Measurements from ENCODE around the gene PCMTD2. TPM values are rescaled to one million over a fixed set of nuclear protein-coding genes. Genes with fewer than 3 reads are reported as not detected.
A peak's percentile ranks its signal among the peaks of the same experiment; 100 is the strongest.

The PCMTD2 gene
- total and polyA plus RNA-seq, 2 of the 13 experiments (the other 11 are each of a cell fraction or from before 2014, with no cell fraction given): 47.0 to 76.9 TPM

DNA sequence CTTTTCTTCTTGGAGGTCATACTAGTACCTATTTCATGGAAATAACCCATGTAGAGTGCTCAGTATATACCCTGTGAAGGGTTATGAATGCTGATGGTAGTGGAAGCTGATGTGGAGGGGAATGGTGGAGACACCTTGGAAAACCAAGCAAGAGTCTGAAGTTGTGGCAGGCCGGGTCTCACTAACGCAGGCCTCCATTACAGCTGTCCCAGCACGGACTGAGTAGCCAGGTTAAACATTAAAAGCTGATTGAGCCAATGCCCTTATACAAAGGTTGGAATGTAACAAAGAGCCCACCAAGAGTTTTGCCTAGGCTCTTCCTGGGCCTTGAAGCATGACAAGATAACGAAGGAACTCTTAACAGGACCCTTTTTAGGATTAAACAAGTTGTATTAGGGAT lies 2.1 kb upstream of the PCMTD2 start (continued):
- TF ChIP-seq, protein P1, sequence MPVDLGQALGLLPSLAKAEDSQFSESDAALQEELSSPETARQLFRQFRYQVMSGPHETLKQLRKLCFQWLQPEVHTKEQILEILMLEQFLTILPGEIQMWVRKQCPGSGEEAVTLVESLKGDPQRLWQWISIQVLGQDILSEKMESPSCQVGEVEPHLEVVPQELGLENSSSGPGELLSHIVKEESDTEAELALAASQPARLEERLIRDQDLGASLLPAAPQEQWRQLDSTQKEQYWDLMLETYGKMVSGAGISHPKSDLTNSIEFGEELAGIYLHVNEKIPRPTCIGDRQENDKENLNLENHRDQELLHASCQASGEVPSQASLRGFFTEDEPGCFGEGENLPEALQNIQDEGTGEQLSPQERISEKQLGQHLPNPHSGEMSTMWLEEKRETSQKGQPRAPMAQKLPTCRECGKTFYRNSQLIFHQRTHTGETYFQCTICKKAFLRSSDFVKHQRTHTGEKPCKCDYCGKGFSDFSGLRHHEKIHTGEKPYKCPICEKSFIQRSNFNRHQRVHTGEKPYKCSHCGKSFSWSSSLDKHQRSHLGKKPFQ (CRISPR knock-in tag; IDR thresholded peaks at IDR 0.05; ENCODE audit: insufficient replicate concordance): no peak
- TF ChIP-seq NR0B2 (CRISPR knock-in tag; IDR thresholded peaks at IDR 0.05) (no peak), KDM5A (IDR thresholded peaks at IDR 0.05; ENCODE audit: borderline replicate concordance, low read length) (no peak), PHF21A (CRISPR knock-in tag; IDR thresholded peaks at IDR 0.05) (peak; percentile 58; the same call in 1 of the 2 replicates), JARID2 (CRISPR knock-in tag; IDR thresholded peaks at IDR 0.05; ENCODE audit: insufficient replicate concordance) (no peak), CBX1 (IDR thresholded peaks at IDR 0.05; ENCODE audit: low read depth) (no peak), CC2D1A (CRISPR knock-in tag; IDR thresholded peaks at IDR 0.05) (0 out of 2 replicates have a peak, but pooled peaks have one; percentile 28), RFXAP (CRISPR knock-in tag; IDR thresholded peaks at IDR 0.05; ENCODE audit: borderline replicate concordance) (no peak), NCOA1 (CRISPR knock-in tag; IDR thresholded peaks at IDR 0.05) (no peak), TAF1 (CRISPR knock-in tag; IDR thresholded peaks at IDR 0.05) (peak; percentile 28; the same call in 1 of the 2 replicates), GATA4 (IDR thresholded peaks at IDR 0.05; ENCODE audit: borderline replicate concordance, low read depth) (no peak), ZNF841 (CRISPR knock-in tag; IDR thresholded peaks at IDR 0.05; ENCODE audit: borderline replicate concordance) (no peak), TERF1 (CRISPR knock-in tag; IDR thresholded peaks at IDR 0.05) (no peak), MXI1 (IDR thresholded peaks at IDR 0.05; ENCODE audit: borderline replicate concordance, low read depth, low read length) (no peak), ZNF782 (CRISPR knock-in tag; IDR thresholded peaks at IDR 0.05; ENCODE audit: borderline replicate concordance) (no peak)
- TF ChIP-seq, protein P2, sequence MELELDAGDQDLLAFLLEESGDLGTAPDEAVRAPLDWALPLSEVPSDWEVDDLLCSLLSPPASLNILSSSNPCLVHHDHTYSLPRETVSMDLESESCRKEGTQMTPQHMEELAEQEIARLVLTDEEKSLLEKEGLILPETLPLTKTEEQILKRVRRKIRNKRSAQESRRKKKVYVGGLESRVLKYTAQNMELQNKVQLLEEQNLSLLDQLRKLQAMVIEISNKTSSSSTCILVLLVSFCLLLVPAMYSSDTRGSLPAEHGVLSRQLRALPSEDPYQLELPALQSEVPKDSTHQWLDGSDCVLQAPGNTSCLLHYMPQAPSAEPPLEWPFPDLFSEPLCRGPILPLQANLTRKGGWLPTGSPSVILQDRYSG (CRISPR knock-in tag; IDR thresholded peaks at IDR 0.05): no peak
- TF ChIP-seq, protein P3, sequence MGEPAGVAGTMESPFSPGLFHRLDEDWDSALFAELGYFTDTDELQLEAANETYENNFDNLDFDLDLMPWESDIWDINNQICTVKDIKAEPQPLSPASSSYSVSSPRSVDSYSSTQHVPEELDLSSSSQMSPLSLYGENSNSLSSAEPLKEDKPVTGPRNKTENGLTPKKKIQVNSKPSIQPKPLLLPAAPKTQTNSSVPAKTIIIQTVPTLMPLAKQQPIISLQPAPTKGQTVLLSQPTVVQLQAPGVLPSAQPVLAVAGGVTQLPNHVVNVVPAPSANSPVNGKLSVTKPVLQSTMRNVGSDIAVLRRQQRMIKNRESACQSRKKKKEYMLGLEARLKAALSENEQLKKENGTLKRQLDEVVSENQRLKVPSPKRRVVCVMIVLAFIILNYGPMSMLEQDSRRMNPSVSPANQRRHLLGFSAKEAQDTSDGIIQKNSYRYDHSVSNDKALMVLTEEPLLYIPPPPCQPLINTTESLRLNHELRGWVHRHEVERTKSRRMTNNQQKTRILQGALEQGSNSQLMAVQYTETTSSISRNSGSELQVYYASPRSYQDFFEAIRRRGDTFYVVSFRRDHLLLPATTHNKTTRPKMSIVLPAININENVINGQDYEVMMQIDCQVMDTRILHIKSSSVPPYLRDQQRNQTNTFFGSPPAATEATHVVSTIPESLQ (CRISPR knock-in tag; conservative IDR thresholded peaks at IDR 0.05): no peak
- TF ChIP-seq, protein P4, sequence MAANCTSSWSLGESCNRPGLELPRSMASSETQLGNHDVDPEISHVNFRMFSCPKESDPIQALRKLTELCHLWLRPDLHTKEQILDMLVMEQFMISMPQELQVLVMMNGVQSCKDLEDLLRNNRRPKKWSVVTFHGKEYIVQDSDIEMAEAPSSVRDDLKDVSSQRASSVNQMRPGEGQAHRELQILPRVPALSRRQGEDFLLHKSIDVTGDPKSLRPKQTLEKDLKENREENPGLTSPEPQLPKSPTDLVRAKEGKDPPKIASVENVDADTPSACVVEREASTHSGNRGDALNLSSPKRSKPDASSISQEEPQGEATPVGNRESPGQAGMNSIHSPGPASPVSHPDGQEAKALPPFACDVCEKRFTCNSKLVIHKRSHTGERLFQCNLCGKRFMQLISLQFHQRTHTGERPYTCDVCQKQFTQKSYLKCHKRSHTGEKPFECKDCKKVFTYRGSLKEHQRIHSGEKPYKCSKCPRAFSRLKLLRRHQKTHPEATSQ (CRISPR knock-in tag; IDR thresholded peaks at IDR 0.05; ENCODE audit: borderline replicate concordance): no peak
